ENCODE measurements around the gene ADAR.

- TF ChIP-seq EZH2phosphoT487 (IDR thresholded peaks at IDR 0.05; ENCODE audit: insufficient read depth, low read depth) (no peak), EZH2 (IDR thresholded peaks at IDR 0.05; ENCODE audit: insufficient read depth, poor library complexity, severe bottlenecking) (no peak)
Observed at GRCh38 chr1:154614901-154615300, 6.9 kb upstream of the ADAR start.
